ENCODE measurements around the gene C1QB.

C1QB gene

GRCh38 chr1:22635436-22635835 lies 17.6 kb upstream of the C1QB start:
- DNase-seq = no peak

GRCh38 chr1:22636353-22636752 lies 16.7 kb upstream of the C1QB start, which contains the start of gene C1QA:
C1QA (plus strand) TSS chr1:22636628; CDS start chr1:22637617, 989 bp downstream.
- DNase-seq = no peak

GRCh38 chr1:22636927-22637326 lies 16.1 kb upstream of the C1QB start:
- no peak for DNase-seq

GRCh38 chr1:22637907-22638445 lies 15.1 kb upstream of the C1QB start:
- DNase-seq = no peak

- no peak for DNase-seq
These were observed 14.4 kb upstream of the C1QB start for GRCh38 chr1:22638476-22639234.

- no peak for DNase-seq
These were observed 13.8 kb upstream of the C1QB start for GRCh38 chr1:22639286-22639685.

- no peak for DNase-seq
These were observed 11.8 kb upstream of the C1QB start for GRCh38 chr1:22641247-22641646.

- peak; percentile 53 for DNase-seq
These were observed 11.0 kb upstream of the C1QB start for GRCh38 chr1:22641906-22642636.

- DNase-seq = no peak
These were observed 9.7 kb upstream of the C1QB start, which contains the start of gene C1QC for GRCh38 chr1:22643381-22643780. C1QC (plus strand) TSS chr1:22643633; CDS start chr1:22644024, 391 bp downstream.

- DNase-seq = no peak
These were observed 9.1 kb upstream of the C1QB start for GRCh38 chr1:22643928-22644327.

GRCh38 chr1:22645931-22646330 lies 7.1 kb upstream of the C1QB start:
- DNase-seq = no peak

- no peak for DNase-seq
These were observed 6.7 kb upstream of the C1QB start for GRCh38 chr1:22646384-22646783.

- no peak for DNase-seq
These were observed 2.8 kb upstream of the C1QB start for GRCh38 chr1:22650089-22650693.

- DNase-seq = no peak
These were observed 837 bp upstream of the C1QB start for GRCh38 chr1:22651941-22652856.

- DNase-seq = no peak
These were observed 1.7 kb downstream of the C1QB start for GRCh38 chr1:22654692-22655091.

- DNase-seq = no peak
These were observed 5.5 kb downstream of the C1QB start for GRCh38 chr1:22658385-22659163.

- DNase-seq = no peak
These were observed 7.7 kb downstream of the C1QB start for GRCh38 chr1:22660716-22661241.

GRCh38 chr1:22661880-22662279 lies 8.8 kb downstream of the C1QB start:
- DNase-seq = no peak

GRCh38 chr1:22662318-22662717 lies 9.3 kb downstream of the C1QB start:
- no peak for DNase-seq

GRCh38 chr1:22662986-22663408 lies 10.0 kb downstream of the C1QB start:
- no peak for DNase-seq

- DNase-seq = no peak
These were observed 12.7 kb downstream of the C1QB start for GRCh38 chr1:22665752-22666151.
